GM12891 (cell line): Measurements from ENCODE around the gene PFKFB2.

Experiments used
- POLR2A ChIP-seq: IDR thresholded peaks from 2 replicates; pipeline ENCODE4 v1.6.1; 2011; ENCODE audit warnings: low read depth, low read length, control low read depth
- POLR2AphosphoS5 ChIP-seq: IDR thresholded peaks from 2 replicates; pipeline ENCODE4 v1.6.1; 2011; ENCODE audit warnings: low read depth, low read length, control low read depth
- SPI1 ChIP-seq: IDR thresholded peaks from 2 replicates; pipeline ENCODE4 v1.6.1; 2011; ENCODE audit warnings: low read depth, low read length, control low read depth

DNA sequence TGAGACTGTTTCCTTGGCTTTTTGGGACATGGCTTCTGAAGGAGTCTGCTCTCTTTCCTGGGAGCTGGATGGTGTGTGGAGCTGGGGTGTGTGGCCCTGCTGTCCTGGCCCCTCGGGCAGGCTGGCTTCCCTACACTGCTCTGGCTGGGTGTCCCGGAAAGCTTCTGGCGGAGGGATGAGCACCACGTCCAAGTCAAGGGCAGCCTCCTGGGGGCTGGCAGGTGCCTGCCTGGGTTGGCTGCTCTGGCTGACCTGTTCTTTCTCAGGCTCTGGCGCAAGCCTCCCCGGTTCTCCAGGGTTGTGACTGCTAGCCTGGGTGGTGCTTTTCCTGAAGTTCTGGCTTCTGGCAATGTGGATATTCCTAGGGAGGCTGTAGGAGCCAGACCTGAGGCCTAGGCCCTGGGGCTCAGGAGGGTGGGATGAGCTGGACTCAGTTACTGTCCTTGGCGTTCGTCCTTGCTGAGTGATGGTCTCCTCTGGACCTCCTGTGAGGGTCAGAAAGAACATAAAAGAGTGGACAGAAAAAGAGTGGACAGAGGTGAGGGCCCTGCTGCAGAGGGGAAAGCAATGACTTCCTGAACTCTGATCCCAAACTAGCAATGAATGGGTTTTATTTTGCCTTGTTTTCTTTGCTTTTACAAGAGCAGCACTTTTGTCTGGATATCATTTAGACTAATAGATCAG is 29.9 kb upstream of the PFKFB2 start:
- TF ChIP-seq SPI1 (no peak), POLR2A (no peak), POLR2AphosphoS5 (no peak)
